ENCODE measurements around the gene FAM168B.

DNA sequence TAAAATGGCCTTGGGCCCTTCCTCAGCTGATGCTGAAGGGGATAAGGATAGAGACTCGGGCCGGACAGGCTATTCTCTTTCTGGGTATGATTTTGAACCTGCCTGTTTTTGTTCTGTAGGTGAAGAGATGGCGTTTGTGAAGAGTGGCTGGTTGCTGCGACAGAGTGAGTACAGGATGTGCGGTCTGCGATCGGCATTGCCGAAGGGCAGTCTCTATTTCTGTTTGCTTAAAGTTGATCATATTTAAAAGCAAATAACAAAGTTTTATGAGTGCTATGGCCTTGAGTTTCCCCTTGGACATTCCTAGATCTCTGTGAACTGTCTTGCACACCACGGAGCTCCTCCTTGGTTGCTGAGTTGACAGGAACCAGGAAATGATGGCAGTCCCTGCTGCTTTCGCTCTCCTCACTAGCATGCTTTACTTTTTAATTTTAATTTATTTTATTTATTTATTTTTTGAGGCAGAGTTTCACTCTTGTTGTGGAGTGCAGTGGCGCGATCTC, 27.6 kb upstream of the FAM168B start:
- TF ChIP-seq, protein P1, sequence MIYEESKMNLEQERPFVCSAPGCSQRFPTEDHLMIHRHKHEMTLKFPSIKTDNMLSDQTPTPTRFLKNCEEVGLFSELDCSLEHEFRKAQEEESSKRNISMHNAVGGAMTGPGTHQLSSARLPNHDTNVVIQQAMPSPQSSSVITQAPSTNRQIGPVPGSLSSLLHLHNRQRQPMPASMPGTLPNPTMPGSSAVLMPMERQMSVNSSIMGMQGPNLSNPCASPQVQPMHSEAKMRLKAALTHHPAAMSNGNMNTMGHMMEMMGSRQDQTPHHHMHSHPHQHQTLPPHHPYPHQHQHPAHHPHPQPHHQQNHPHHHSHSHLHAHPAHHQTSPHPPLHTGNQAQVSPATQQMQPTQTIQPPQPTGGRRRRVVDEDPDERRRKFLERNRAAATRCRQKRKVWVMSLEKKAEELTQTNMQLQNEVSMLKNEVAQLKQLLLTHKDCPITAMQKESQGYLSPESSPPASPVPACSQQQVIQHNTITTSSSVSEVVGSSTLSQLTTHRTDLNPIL (CRISPR knock-in tag; IDR thresholded peaks at IDR 0.05; ENCODE audit: low read depth), result no peak
- no peak for TF ChIP-seq ZFP3 (CRISPR knock-in tag; IDR thresholded peaks at IDR 0.05)
- no peak for TF ChIP-seq ZFP30 (CRISPR knock-in tag; IDR thresholded peaks at IDR 0.05)
- TF ChIP-seq RARB (CRISPR knock-in tag; IDR thresholded peaks at IDR 0.05), result no peak
- TF ChIP-seq, protein P2, sequence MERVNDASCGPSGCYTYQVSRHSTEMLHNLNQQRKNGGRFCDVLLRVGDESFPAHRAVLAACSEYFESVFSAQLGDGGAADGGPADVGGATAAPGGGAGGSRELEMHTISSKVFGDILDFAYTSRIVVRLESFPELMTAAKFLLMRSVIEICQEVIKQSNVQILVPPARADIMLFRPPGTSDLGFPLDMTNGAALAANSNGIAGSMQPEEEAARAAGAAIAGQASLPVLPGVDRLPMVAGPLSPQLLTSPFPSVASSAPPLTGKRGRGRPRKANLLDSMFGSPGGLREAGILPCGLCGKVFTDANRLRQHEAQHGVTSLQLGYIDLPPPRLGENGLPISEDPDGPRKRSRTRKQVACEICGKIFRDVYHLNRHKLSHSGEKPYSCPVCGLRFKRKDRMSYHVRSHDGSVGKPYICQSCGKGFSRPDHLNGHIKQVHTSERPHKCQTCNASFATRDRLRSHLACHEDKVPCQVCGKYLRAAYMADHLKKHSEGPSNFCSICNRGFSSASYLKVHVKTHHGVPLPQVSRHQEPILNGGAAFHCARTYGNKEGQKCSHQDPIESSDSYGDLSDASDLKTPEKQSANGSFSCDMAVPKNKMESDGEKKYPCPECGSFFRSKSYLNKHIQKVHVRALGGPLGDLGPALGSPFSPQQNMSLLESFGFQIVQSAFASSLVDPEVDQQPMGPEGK (CRISPR knock-in tag; IDR thresholded peaks at IDR 0.05; ENCODE audit: borderline replicate concordance), result no peak
- no peak for TF ChIP-seq ARNTL (CRISPR knock-in tag; IDR thresholded peaks at IDR 0.05; ENCODE audit: borderline replicate concordance, low read depth)
- no peak for TF ChIP-seq ESRRG (CRISPR knock-in tag; IDR thresholded peaks at IDR 0.05)
- TF ChIP-seq, protein P3, sequence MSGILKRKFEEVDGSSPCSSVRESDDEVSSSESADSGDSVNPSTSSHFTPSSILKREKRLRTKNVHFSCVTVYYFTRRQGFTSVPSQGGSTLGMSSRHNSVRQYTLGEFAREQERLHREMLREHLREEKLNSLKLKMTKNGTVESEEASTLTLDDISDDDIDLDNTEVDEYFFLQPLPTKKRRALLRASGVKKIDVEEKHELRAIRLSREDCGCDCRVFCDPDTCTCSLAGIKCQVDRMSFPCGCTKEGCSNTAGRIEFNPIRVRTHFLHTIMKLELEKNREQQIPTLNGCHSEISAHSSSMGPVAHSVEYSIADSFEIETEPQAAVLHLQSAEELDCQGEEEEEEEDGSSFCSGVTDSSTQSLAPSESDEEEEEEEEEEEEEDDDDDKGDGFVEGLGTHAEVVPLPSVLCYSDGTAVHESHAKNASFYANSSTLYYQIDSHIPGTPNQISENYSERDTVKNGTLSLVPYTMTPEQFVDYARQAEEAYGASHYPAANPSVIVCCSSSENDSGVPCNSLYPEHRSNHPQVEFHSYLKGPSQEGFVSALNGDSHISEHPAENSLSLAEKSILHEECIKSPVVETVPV (CRISPR knock-in tag; IDR thresholded peaks at IDR 0.05), result no peak
- TF ChIP-seq SNAI2 (CRISPR knock-in tag; IDR thresholded peaks at IDR 0.05), result no peak
- TF ChIP-seq GLIS3 (CRISPR knock-in tag; IDR thresholded peaks at IDR 0.05), result no peak
- TF ChIP-seq ZC3H10 (CRISPR knock-in tag; IDR thresholded peaks at IDR 0.05), result no peak
- TF ChIP-seq ZNF565 (CRISPR knock-in tag; conservative IDR thresholded peaks at IDR 0.05; ENCODE audit: low read depth), result no peak
- TF ChIP-seq BACH2 (CRISPR knock-in tag; IDR thresholded peaks at IDR 0.05; ENCODE audit: borderline replicate concordance), result no peak
